IPS DF 6.9 (cell line): ENCODE results near the gene HBD.

Source experiments
- DNase-seq: peaks from one replicate; pipeline ENCODE4 v3.0.0-alpha.2; 2013; ENCODE audit warnings: low read depth, low spot score
- H3K27ac ChIP-seq: one replicate; pipeline ENCODE4 v1.5.1; 2013; ENCODE audit warnings: low read length, control low read depth
- H3K27me3 ChIP-seq: 2 replicates; pipeline ENCODE4 v1.6.1; 2013; ENCODE audit warnings: mild to moderate bottlenecking, low read length; ENCODE audit not compliant: control insufficient read depth, insufficient read depth
- H3K36me3 ChIP-seq: 2 replicates; pipeline ENCODE4 v1.6.1; 2013; ENCODE audit warnings: low read length; ENCODE audit not compliant: control insufficient read depth, insufficient read depth
- H3K4me1 ChIP-seq: 2 replicates; pipeline ENCODE4 v1.6.1; 2013; ENCODE audit warnings: low read length; ENCODE audit not compliant: control insufficient read depth, insufficient read depth
- H3K4me3 ChIP-seq: 2 replicates; pipeline ENCODE4 v1.5.1; 2013; ENCODE audit warnings: mild to moderate bottlenecking, low read length
- H3K9me3 ChIP-seq: 2 replicates; pipeline ENCODE4 v1.6.1; 2013; ENCODE audit warnings: low read length, inconsistent platforms; ENCODE audit not compliant: control insufficient read depth, insufficient read depth
- WGBS: extraction: QIAGEN DNeasy Blood & Tissue Kit; methylation state at CpG from one replicate; pipeline ENCODE4 v1.1.7; 2013; ENCODE audit warnings: mixed read lengths, missing lambda C conversion rate; ENCODE audit not compliant: insufficient read length, insufficient coverage; 5-methylcytosine and 5-hydroxymethylcytosine counted together

HBD gene

GRCh38 chr11:5243816-5244180 lies 9.5 kb upstream of the HBD start:
- Histone ChIP-seq H3K9me3 (no peaks in the 10 kb centered on the region), H3K4me1 (no peaks in the 10 kb centered on the region), H3K36me3 (no peaks in the 10 kb centered on the region), H3K27me3 (no peaks in the 10 kb centered on the region), H3K27ac (no peak overlapping the region), H3K4me3 (no peak overlapping the region)
- no CpG with 5 or more reads among the region's 4 CpGs for WGBS
- no peak for DNase-seq

- no CpG with 5 or more reads among the region's 7 CpGs for WGBS
Measured at GRCh38 chr11:5242933-5243815, 8.9 kb upstream of the HBD start.

GRCh38 chr11:5242208-5242607 lies 7.9 kb upstream of the HBD start:
- H3K4me3 ChIP-seq: no peak overlapping the region
- no peaks in the 10 kb centered on the region for H3K27me3 ChIP-seq
- no peaks in the 10 kb centered on the region for H3K36me3 ChIP-seq
- H3K4me1 ChIP-seq: no peaks in the 10 kb centered on the region
- H3K9me3 ChIP-seq: no peaks in the 10 kb centered on the region
- H3K27ac ChIP-seq: no peak overlapping the region
- DNase-seq: no peak
- no CpG with 5 or more reads among the region's 2 CpGs for WGBS

More at GRCh38 chr11:5242933-5243815, 8.9 kb upstream of the HBD start:
- H3K9me3 ChIP-seq: no peaks in the 10 kb centered on the region
- no peak for DNase-seq
- no peaks in the 10 kb centered on the region for H3K36me3 ChIP-seq
- no peak overlapping the region for H3K4me3 ChIP-seq
- H3K27me3 ChIP-seq: no peaks in the 10 kb centered on the region
- H3K27ac ChIP-seq: no peak overlapping the region
- no peaks in the 10 kb centered on the region for H3K4me1 ChIP-seq

- no peaks in the 10 kb centered on the region for H3K27me3 ChIP-seq
- no peaks in the 10 kb centered on the region for H3K36me3 ChIP-seq
- no CpG with 5 or more reads among the region's 3 CpGs for WGBS
- H3K4me3 ChIP-seq: no peak overlapping the region
- no peaks in the 10 kb centered on the region for H3K9me3 ChIP-seq
- no peak for DNase-seq
- H3K4me1 ChIP-seq: no peaks in the 10 kb centered on the region
- H3K27ac ChIP-seq: no peak overlapping the region
Measured at GRCh38 chr11:5241458-5241857, 7.2 kb upstream of the HBD start.

- H3K4me3 ChIP-seq: no peak overlapping the region
- 100% methylated on average over 1 of the region's 2 CpGs for WGBS
- no peaks in the 10 kb centered on the region for H3K9me3 ChIP-seq
- no peaks in the 10 kb centered on the region for H3K36me3 ChIP-seq
- no peaks in the 10 kb centered on the region for H3K4me1 ChIP-seq
- DNase-seq: no peak
- no peak overlapping the region for H3K27ac ChIP-seq
- H3K27me3 ChIP-seq: no peaks in the 10 kb centered on the region
Measured at GRCh38 chr11:5240458-5240857, 6.2 kb upstream of the HBD start.

GRCh38 chr11:5240056-5240455 lies 5.8 kb upstream of the HBD start:
- H3K4me3 ChIP-seq: no peak overlapping the region
- H3K27me3 ChIP-seq: no peaks in the 10 kb centered on the region
- no peaks in the 10 kb centered on the region for H3K4me1 ChIP-seq
- DNase-seq: no peak
- H3K27ac ChIP-seq: no peak overlapping the region
- no peaks in the 10 kb centered on the region for H3K36me3 ChIP-seq
- WGBS: no CpG with 5 or more reads among the region's 1 CpG
- H3K9me3 ChIP-seq: no peaks in the 10 kb centered on the region

GRCh38 chr11:5239046-5239445 lies 4.8 kb upstream of the HBD start:
- H3K4me1 ChIP-seq: no peaks in the 10 kb centered on the region
- DNase-seq: no peak
- no peaks in the 10 kb centered on the region for H3K27me3 ChIP-seq
- H3K27ac ChIP-seq: no peak overlapping the region
- no peaks in the 10 kb centered on the region for H3K9me3 ChIP-seq
- no peak overlapping the region for H3K4me3 ChIP-seq
- H3K36me3 ChIP-seq: no peaks in the 10 kb centered on the region

GRCh38 chr11:5238486-5238885 lies 4.2 kb upstream of the HBD start:
- no peaks in the 10 kb centered on the region for H3K9me3 ChIP-seq
- no peaks in the 10 kb centered on the region for H3K36me3 ChIP-seq
- H3K27me3 ChIP-seq: no peaks in the 10 kb centered on the region
- H3K27ac ChIP-seq: no peak overlapping the region
- no CpG with 5 or more reads among the region's 2 CpGs for WGBS
- DNase-seq: no peak
- no peaks in the 10 kb centered on the region for H3K4me1 ChIP-seq
- no peak overlapping the region for H3K4me3 ChIP-seq

GRCh38 chr11:5237420-5237819 lies 3.1 kb upstream of the HBD start:
- Histone ChIP-seq H3K27ac (no peak overlapping the region), H3K9me3 (no peaks in the 10 kb centered on the region), H3K4me1 (no peaks in the 10 kb centered on the region), H3K36me3 (no peaks in the 10 kb centered on the region), H3K27me3 (no peaks in the 10 kb centered on the region), H3K4me3 (no peak overlapping the region)
- WGBS: no CpG with 5 or more reads among the region's 2 CpGs
- DNase-seq: no peak

GRCh38 chr11:5235364-5236095 lies 1.2 kb upstream of the HBD start:
- Histone ChIP-seq H3K36me3 (no peaks in the 10 kb centered on the region), H3K4me1 (no peaks in the 10 kb centered on the region), H3K9me3 (no peaks in the 10 kb centered on the region), H3K27me3 (no peaks in the 10 kb centered on the region), H3K4me3 (no peak overlapping the region), H3K27ac (no peak overlapping the region)
- WGBS: no CpG with 5 or more reads among the region's 5 CpGs
- DNase-seq: no peak
